Small intestine (tissue), 7 donors: ENCODE results near the gene MLYCD. TPM values are rescaled to one million over a fixed set of nuclear protein-coding genes. Genes with fewer than 3 reads are reported as not detected.

Experiments
- DNase-seq, 2 donors: peaks; one replicate each; pipeline versions ENCODE4 v3.0.0 to v3.0.0-alpha.2; 2013
- FAIRE-seq: peaks from 2 replicates; lab custom pipeline; 2012; peaks lifted over from hg19 to GRCh38; lab: Jason Lieb, UNC
- H3K27ac ChIP-seq, 3 donors: one replicate each; pipeline ENCODE4 v1.5.1; 2013; ENCODE audit warnings: low read length in 2 of 3, mild to moderate bottlenecking in 2 of 3, control low read depth in 1 of 3, inconsistent platforms in 1 of 3, low read depth in 1 of 3, moderate library complexity in 1 of 3
- H3K27me3 ChIP-seq, 3 donors: one replicate each; pipeline ENCODE4 v1.6.1; 2013; ENCODE audit warnings: low read length in 3 of 3, inconsistent platforms in 1 of 3; ENCODE audit not compliant: control insufficient read depth in 3 of 3, insufficient read depth in 3 of 3
- H3K36me3 ChIP-seq, 3 donors: one replicate each; pipeline ENCODE4 v1.6.1; 2013; ENCODE audit warnings: low read length in 3 of 3, inconsistent platforms in 1 of 3, low read depth in 1 of 3, mild to moderate bottlenecking in 1 of 3, moderate library complexity in 1 of 3; ENCODE audit not compliant: control insufficient read depth in 3 of 3, insufficient read depth in 2 of 3
- H3K4me1 ChIP-seq, 3 donors: one replicate each; pipeline ENCODE4 v1.6.1; 2013; ENCODE audit warnings: low read length in 2 of 3, inconsistent platforms in 1 of 3, low read depth in 1 of 3, mild to moderate bottlenecking in 1 of 3, moderate library complexity in 1 of 3; ENCODE audit not compliant: control insufficient read depth in 3 of 3, insufficient read depth in 2 of 3
- H3K4me3 ChIP-seq, 3 donors: one replicate each; pipeline ENCODE4 v1.5.1; 2013; ENCODE audit warnings: low read length in 3 of 3, control low read depth in 1 of 3, inconsistent platforms in 1 of 3, low read depth in 1 of 3, mild to moderate bottlenecking in 1 of 3, moderate library complexity in 1 of 3
- H3K9me3 ChIP-seq, 2 donors: one replicate each; pipeline ENCODE4 v1.6.1; 2013; ENCODE audit warnings: low read depth in 1 of 2, low read length in 1 of 2; ENCODE audit not compliant: control insufficient read depth in 2 of 2, insufficient read depth in 1 of 2
- WGBS, 3 donors: extraction: QIAGEN DNeasy Blood & Tissue Kit; methylation state at CpG; one replicate each; pipeline ENCODE4 v1.1.7; 2013; 5-methylcytosine and 5-hydroxymethylcytosine counted together
- polyA plus RNA-seq, 4 donors: library from polyadenylated mRNA; stranded (reverse) in 3 of 4; unstranded in 1 of 4; fragments of 200-250 nt in 3 of 4; fragments of 120-200 nt in 1 of 4; gene quantifications; one replicate each; pipeline versions ENCODE4 v1.2.1 to v1.2.3, GENCODE V29; 2013
- donor health status: healthy with polysubstance abuse.
- donor health status: control.
- donor health status: control.
- donor health status: Bipolar disorder and iron deficiency.
- donor health status: healthy.

MLYCD gene
- polyA plus RNA-seq, 4 donors: 2.2 to 5.3 (median 3.4) TPM

DNA sequence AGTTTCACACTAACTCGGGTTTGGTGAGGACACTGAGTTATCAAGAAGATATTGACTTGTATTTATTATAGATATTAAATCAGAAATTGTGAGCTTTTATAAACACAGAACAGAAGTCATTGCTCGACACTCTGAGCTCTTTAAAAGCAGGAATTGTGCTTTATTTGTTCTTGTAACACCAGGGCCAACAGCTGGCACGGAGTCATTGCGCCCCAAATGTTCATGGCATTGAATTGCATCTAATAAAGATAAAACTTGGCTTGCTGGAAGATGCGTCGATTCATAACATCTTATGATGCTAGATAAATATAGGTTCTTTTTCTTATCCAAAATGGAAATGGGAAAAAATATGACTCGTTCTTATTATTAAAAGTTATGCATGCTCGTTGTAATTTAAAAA lies 11.8 kb upstream of the MLYCD start:
- Histone ChIP-seq H3K36me3 (no peaks in the 10 kb centered on the region), H3K4me3 (no peak overlapping the region), H3K9me3 (peaks cover 0 to 15% of the 10 kb centered on the region in 2 donors), H3K4me1 (peaks cover 0 to 9% (median 0%) of the 10 kb centered on the region in 3 donors), H3K27ac (no peak overlapping the region), H3K27me3 (no peaks in the 10 kb centered on the region)
- FAIRE-seq: no peak
- DNase-seq: peak; percentile 35 to 56
- WGBS, 3 donors: 13 to 47% (median 29%) methylated on average over 8 of the region's 8 CpGs

DNA sequence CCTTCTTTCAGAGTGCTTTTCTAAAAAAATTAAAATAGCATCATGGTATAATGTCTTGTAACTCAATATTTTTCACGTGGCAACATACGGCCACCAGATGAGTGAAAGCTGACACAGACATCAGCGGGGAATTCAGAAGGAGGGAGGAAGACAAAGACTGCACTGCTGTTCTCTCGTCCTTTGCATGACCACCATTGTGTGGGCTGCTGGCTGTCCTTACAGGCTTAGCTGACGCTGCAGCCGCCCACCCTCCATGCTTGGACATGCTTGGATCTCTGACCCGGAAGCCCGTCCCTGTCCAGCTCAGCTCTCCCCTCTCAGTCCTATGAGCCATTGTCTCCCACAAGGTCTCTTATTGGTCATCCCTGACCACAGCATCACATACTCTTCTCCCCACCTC lies 11.4 kb upstream of the MLYCD start:
- peaks cover 0 to 9% (median 0%) of the 10 kb centered on the region in 3 donors for H3K4me1 ChIP-seq
- H3K27me3 ChIP-seq: no peaks in the 10 kb centered on the region
- WGBS, 3 donors: 67 to 69% (median 67%) methylated on average over 8 of the region's 8 CpGs
- FAIRE-seq: no peak
- no peaks in the 10 kb centered on the region for H3K36me3 ChIP-seq
- H3K27ac ChIP-seq: no peak overlapping the region
- DNase-seq: no peak
- no peak overlapping the region for H3K4me3 ChIP-seq
- peaks cover 0 to 19% of the 10 kb centered on the region in 2 donors for H3K9me3 ChIP-seq

DNA sequence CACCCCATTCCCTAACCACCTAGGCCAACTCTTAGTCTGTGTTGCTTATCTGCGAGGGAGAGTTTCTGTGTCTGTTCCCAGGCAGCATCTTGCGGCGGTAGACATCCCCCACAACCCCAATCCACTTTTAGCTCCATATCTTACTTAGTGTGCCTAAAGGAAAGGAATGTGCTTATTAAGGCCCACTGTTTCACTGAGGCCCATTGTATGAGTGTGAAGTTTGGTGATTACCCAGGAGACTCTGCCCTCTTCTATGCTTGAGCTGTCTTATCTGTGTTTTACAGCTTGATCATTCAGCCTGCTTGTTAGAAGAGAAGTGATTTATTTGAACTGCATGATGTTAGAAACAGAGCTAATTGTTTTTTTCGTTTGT lies 10.3 kb upstream of the MLYCD start:
- H3K4me3 ChIP-seq: no peak overlapping the region
- no peaks in the 10 kb centered on the region for H3K27me3 ChIP-seq
- H3K4me1 ChIP-seq: peaks cover 0 to 9% (median 0%) of the 10 kb centered on the region in 3 donors
- 3 to 53% (median 39%) methylated on average over 4 of the region's 4 CpGs for WGBS, 3 donors
- H3K27ac ChIP-seq: peak overlapping the region in 1 of 3 donors; percentile 27
- FAIRE-seq: no peak
- H3K36me3 ChIP-seq: no peaks in the 10 kb centered on the region
- H3K9me3 ChIP-seq: peaks cover 0 to 19% of the 10 kb centered on the region in 2 donors
- DNase-seq: peak; percentile 59 to 77

DNA sequence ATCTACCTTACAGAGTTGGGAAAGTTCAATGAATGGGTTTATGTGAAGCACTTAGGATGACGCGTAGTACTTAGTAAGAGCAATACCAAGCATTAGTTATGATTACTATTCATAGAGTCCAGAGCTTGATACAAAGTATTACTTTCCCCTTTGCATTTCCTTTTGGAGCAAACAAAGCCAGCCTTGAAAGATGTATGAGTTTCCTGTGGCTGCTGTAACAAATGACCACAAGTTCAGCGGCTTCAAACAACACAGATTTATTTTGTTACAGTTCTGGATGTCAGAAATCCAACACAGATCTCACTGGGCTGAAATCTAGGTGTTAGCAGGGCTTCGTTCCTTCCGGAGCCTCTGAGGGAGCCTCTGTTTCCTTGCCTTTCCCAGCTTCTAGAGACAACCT lies 8.6 kb upstream of the MLYCD start:
- no peaks in the 10 kb centered on the region for H3K27me3 ChIP-seq
- DNase-seq: no peak
- H3K4me1 ChIP-seq: peaks cover 0 to 9% (median 0%) of the 10 kb centered on the region in 3 donors
- H3K9me3 ChIP-seq: peaks cover 0 to 19% of the 10 kb centered on the region in 2 donors
- no peak overlapping the region for H3K4me3 ChIP-seq
- no peak overlapping the region for H3K27ac ChIP-seq
- 91 to 98% (median 97%) methylated on average over 5 of the region's 5 CpGs for WGBS, 3 donors
- H3K36me3 ChIP-seq: no peaks in the 10 kb centered on the region
- no peak for FAIRE-seq

DNA sequence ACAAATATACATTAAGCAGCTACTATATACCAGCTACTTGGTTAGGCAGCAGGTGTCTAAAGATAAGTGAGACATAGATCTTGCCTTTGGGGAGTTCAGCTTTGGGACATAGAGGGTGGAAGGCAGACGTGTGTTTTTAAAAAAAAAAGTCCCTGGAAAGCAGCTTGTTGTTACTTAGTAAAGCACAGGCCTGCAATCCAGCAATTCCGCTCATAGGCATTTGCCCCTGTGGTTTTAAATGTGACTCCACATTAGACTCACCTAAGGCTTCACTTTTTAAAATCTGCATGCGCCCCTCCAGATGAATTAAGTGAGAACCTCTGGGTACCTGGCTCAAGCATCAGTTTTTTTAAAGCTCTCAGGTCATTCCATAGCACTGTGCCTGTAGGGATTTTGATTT lies 7.2 kb upstream of the MLYCD start:
- no peak overlapping the region for H3K27ac ChIP-seq
- H3K27me3 ChIP-seq: no peaks in the 10 kb centered on the region
- peaks cover 0 to 9% (median 0%) of the 10 kb centered on the region in 3 donors for H3K4me1 ChIP-seq
- H3K9me3 ChIP-seq: peaks cover 0 to 19% of the 10 kb centered on the region in 2 donors
- FAIRE-seq (no peak), DNase-seq (no peak)
- no peak overlapping the region for H3K4me3 ChIP-seq
- no peaks in the 10 kb centered on the region for H3K36me3 ChIP-seq
- 80 to 86% (median 84%) methylated on average over 3 of the region's 3 CpGs for WGBS, 3 donors

DNA sequence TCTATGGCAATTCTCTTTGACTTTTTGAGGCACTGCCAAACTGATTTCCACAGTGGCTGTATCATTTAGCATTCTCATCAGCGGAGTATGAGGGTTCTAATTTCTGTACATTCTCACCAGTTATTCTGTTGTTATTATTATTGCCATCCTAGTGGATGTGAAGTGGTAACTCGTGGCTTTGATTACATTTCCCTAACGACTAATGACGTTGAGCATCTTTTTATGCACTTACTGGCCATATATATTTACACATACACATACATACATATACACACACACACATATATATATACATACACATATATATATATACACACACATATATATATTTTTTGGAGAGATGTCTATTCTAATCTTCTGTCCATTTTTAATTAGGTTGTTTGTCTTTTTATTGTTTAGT lies 3.7 kb upstream of the MLYCD start:
- H3K9me3 ChIP-seq: peaks cover 0 to 19% of the 10 kb centered on the region in 2 donors
- FAIRE-seq (no peak), DNase-seq (no peak)
- peaks cover 0 to 12% (median 1%) of the 10 kb centered on the region in 3 donors for H3K4me1 ChIP-seq
- no peak overlapping the region for H3K4me3 ChIP-seq
- no peaks in the 10 kb centered on the region for H3K27me3 ChIP-seq
- no peak overlapping the region for H3K27ac ChIP-seq
- 65 to 80% (median 72%) methylated on average over 4 of the region's 4 CpGs for WGBS, 3 donors
- H3K36me3 ChIP-seq: no peaks in the 10 kb centered on the region

DNA sequence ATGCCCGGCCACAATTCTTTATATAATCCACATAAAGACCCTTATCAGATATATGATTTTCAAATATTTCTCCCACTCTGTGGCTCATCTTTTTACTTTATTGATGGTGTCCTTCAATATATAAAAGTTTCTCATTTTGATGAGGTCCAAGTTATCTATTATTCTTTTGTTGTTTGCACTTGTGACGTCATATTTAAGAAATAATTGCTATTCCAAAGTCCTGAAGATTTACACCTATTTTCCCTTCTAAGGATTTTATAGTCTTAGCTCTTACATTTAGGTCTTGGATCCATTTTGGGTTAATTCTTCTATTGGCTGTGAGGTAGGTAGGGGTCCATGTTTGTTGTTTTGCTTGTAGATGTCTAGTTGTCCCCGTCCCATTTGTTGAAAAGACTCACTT lies 3.0 kb upstream of the MLYCD start:
- no peaks in the 10 kb centered on the region for H3K36me3 ChIP-seq
- no peak overlapping the region for H3K27ac ChIP-seq
- WGBS, 3 donors: 69 to 90% (median 73%) methylated on average over 3 of the region's 3 CpGs
- no peak overlapping the region for H3K4me3 ChIP-seq
- H3K4me1 ChIP-seq: peaks cover 0 to 12% (median 1%) of the 10 kb centered on the region in 3 donors
- H3K9me3 ChIP-seq: peaks cover 0 to 14% of the 10 kb centered on the region in 2 donors
- no peak for FAIRE-seq
- no peak for DNase-seq
- H3K27me3 ChIP-seq: no peaks in the 10 kb centered on the region

DNA sequence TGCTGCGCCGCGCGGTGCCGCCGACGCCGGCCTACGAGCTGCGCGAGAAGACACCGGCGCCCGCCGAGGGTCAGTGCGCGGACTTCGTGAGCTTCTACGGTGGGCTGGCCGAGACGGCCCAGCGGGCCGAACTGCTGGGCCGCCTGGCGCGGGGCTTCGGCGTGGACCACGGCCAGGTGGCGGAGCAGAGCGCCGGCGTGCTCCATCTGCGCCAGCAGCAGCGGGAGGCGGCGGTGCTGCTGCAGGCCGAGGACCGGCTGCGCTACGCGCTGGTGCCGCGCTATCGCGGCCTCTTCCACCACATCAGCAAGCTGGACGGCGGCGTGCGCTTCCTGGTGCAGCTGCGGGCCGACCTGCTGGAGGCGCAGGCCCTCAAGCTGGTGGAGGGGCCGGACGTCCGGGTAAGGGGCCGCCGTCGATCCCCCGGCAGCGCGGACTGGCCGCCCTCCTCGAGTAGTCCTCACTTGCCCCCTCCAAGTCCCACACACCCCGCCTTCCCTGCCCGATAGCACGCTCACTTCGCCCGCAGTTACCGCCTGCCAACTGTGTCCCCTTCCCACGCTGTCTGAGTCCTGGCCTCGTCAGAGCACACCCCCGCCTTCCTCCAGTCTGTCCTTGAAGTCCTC lies 470 bp downstream of the MLYCD start:
- peaks cover 1 to 12% (median 5%) of the 10 kb centered on the region in 3 donors for H3K4me1 ChIP-seq
- peak; percentile 55 to 82 for DNase-seq
- H3K4me3 ChIP-seq: peak overlapping the region; percentile 47 to 94 (median 75)
- H3K36me3 ChIP-seq: peaks cover 0 to 4% (median 2%) of the 10 kb centered on the region in 3 donors
- H3K27me3 ChIP-seq: no peaks in the 10 kb centered on the region
- H3K9me3 ChIP-seq: no peaks in the 10 kb centered on the region
- peak overlapping the region; percentile 48 to 97 (median 90) for H3K27ac ChIP-seq
- no peak for FAIRE-seq
- 0 to 1% (median 0%) methylated on average over 44 to 73 of the region's 73 CpGs for WGBS, 3 donors
